Measurements from ENCODE around the gene FN1.

The FN1 gene

DNA sequence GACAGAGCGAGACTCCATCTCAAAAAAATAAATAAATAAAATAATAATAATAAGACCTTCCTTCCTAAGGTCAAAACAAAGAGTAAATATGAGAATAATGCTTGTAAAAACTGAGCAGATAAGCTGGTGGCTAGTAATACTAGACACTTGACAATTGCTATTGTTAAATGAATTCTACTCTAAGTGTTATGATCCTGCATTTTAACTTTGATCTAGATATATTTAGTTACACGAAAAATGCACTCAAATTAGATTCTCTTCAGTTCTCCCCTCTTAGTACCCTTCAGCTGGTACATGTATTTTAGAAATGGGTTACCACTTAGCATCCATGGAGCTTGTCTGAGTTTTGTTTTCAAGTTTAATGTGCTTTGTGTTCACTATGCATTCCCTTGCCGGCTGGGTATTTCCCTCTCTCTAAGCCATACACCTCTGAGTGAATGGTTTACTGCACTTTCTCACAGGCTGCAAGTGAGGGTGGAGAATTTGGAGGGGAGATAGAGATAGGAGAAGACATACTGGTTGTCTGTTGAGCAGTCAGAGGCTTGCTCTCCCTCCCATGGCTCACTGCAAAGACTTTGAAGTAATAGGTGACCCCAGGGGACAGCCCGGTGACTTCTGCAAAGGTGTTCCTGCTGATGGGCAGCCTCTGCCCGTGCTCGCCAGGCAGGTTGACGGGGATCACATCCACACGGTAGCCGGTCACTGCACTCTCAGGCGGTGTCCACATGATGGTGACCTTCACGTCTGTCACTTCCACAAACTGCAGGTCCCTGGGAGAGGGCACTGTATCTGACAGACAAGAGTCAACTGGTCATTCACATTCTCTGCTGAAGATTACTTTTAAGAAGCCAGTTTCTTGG is 29.9 kb downstream of the FN1 start:
- DNase-seq, result no peak

DNA sequence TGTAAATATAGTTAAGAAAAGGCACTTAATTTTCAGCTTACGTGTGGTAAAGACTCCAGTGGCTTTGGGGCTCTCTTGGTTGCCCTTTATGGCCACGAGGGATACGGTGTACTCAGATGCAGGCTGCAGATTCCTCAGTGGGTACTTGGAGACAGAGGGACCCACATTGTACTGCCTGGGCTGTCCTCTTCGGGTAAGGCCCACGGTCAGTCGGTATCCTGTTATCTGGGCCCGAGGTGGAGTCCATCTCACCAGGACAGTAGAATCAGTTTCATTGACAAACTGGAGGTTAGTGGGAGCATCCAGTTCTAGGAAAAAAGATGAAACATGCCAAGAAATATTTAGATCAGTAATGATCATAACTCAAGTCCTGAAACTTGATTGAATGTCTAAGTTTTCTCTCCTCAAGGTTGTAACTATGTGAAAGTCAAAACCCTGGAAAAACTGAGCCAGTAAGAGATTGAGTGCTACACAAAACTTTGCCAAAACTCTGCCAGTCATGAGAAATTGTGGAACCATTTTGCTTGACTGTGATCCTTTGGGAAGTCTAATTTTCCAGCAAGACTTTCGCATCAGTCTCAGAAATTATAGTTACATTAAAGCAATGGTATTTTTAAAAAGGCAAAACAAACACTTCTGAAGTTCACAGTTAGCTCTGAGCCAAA is 31.4 kb downstream of the FN1 start:
- no peak for DNase-seq

DNA sequence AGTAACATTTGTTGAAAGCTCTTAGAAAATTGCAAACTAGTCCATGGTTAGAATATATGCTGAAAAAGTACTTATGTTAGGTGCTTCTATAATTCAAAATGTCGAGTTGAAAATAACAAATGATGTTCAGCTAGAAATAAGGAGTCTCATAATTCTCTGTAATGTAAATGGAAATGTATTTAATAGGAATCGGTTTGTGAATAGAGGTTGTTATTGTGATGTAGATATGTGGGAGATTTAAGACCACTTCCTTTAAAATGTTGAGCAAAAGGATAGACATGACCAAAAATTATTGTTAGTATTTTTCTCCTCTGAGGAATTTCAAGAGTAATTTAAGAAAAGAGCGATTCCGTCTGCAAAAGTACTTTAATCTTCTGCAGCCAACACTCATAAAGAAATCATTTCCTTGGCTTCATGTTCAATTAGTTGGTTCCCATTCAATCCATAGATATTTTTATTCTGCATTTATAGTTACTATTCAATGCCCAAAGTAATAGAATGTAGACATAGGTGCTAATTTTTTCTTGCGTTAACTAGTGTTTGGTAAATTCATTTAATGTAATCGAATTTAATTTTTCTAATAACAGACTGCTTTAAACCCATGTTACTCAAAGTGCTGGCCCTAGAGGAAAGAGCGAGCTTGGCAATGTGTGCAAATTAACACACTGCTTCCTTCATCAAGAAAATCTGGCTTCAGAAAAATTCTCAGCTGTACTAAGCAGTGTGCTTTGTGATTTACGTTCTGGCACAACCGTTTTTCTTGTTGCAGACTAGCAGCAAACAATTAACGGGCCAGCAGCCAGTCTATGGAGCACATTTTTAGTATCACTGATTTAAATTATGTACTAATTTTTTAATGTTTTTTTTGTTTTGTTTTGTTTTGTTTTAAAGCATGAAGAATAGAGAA is 32.2 kb downstream of the FN1 start:
- DNase-seq, result no peak

GRCh38 chr2:215401896-215402379 is 33.9 kb downstream of the FN1 start:
- DNase-seq, result no peak

GRCh38 chr2:215399067-215399716 is 36.7 kb downstream of the FN1 start:
- DNase-seq, result no peak

GRCh38 chr2:215397632-215398341 is 38.1 kb downstream of the FN1 start:
- DNase-seq, result no peak

DNA sequence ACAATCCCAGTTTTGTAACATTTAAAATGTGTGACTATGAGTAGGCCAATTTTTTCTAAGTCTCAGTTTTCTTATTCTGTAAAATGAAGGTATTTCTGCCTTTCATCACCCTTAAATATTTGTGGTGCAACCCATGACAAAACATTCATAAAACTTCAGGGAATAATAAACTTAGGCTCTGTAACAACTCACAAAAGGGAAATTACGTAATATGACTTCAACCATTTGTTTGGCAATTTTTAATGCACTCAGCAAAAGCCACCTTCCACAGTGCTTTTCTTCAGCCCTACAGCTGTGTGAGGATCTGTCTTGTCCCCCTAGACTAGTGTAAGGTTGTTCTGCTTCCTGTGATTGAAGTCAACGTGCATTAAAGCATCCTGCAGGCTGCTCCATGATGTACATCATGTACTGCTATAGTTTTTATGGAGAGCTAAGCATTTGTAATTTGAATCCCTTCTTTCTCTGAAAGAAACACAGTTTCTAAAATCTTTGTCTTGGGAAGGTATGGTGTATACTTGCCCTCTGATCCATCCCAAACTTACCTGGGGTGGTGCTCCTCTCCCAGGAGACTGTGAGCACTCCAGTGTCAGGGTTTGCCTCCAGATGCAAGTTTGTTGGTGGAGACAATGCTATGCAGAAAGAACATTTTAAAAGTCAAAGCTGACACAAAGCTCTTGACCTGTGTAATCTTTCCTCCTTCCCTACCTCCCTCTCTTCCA is 39.1 kb downstream of the FN1 start:
- no peak for DNase-seq

GRCh38 chr2:215395687-215396460 is 40.0 kb downstream of the FN1 start:
- no peak for DNase-seq

DNA sequence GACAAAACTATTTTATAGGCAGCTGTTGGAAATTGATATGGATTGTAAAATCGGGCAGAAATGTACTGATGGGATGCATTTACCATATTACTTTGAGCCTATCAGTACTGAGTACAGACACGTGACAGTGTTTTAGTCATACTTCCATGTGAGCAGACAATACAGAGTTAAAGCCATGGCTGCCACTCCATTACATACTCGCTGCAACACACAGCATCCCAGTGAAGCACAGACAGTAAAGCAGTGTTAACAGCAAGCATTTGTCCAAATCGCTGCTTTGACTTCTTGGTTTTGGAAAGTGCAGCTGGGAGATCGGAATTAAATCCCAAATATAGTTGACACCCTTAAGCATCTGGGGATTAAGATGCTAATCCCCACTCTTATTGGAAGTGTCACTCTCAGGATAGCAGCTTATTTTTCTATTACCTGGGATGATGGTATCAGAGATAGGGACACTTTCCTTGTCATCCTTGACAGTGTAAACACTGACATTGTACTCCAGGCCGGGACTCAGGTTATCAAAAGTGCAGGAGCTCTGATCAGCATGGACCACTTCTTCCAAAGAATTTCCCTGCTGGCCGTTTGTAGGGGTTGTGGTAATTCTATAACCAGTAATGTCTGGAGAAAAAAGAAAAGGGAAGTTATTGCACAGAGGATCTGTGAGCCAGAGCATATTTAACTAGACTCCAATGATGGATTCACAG is 41.6 kb downstream of the FN1 start:
- no peak for DNase-seq

DNA sequence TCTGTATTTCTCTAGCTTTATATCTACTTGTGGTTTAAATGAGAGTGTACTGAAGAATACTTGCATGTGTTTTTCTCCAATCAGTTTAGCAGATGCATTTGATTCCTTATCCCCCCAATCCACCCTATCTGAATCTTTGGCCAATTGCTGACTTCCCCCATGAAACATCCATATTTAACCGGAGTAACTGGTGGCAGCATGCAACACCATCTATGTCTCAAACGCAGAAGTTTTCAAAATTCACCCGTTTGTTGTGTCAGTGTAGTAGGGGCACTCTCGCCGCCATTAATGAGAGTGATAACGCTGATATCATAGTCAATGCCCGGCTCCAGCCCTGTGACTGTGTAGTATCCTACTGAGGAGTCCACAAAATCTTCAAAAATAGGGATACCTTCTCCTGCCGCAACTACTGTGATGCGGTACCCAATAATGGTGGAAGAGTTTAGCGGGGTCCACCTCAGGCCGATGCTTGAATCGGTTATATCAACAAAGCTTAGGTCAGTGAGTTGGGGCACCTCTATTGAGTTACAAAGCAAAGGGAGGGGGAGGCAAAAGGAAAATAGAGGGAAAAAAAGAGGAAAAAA is 43.1 kb downstream of the FN1 start:
- DNase-seq, result no peak

DNA sequence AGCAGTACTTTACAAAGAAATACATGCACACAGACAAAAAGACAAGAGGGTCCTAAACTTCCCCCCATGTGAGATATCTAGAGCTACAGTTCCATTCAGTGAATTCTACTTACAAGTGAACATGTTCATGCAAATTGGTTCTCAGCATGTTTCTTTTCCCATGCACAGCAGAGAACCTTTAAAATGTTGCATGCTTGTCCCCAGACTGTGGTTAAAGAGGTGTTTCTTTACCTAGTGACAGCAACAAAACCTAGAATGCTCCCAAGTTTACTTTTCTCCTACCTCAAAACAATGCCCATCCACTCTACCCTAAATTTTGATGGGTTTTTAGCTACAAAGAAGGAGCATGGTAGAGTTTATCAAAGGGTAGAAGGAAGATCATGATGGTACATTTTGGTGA is 43.7 kb downstream of the FN1 start:
- DNase-seq, result no peak

- DNase-seq, result no peak
Measured at GRCh38 chr2:215391531-215391930, 44.3 kb downstream of the FN1 start.

- no peak for DNase-seq
Measured at GRCh38 chr2:215390550-215390913, 45.3 kb downstream of the FN1 start.

GRCh38 chr2:215388002-215388728 is 47.7 kb downstream of the FN1 start:
- no peak for DNase-seq

DNA sequence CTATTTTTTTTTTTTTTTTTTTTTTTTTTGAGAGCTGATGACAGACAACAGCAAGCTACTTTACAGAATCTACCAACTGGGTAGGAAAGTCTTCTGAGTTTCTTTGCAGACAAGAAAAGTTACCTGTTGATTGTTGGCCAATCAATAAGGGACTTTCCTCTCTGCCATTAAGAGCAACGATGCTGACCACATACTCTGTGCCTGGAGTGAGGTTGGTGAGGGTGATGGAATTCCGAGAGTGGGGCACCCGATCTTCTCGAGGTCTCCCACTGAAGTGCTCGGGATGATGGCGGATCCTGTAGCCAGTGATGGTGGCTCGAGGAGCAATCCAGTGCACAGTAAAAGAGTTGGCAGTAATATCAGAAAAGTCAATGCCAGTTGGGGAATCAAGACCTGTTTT is 49.3 kb downstream of the FN1 start:
- no peak for DNase-seq

GRCh38 chr2:215384710-215385109 is 51.2 kb downstream of the FN1 start:
- DNase-seq, result no peak

DNA sequence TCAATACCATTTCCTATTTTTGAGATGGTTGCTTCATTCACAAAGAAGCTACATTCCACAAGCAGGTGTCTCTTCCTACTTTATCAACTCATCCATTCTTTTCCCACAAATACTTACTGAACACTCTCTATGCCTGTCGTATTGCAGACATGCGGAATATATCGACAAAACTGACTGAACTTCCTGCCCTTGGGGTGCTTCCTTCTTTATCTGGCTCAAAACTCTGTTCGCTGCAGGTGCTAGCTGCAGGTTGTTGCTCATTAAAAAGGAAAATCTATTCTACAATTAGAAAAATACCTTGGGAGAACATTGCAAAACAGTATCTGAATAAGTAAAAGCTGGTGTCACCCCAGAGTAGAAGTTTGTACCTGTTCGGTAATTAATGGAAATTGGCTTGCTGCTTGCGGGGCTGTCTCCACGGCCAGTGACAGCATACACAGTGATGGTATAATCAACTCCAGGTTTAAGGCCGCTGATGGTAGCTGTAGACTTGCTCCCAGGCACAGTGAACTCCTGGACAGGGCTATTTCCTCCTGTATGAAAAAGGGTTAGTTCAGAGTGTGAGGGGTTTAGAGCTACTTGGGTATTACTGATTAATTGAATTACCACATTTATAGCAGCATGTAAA is 52.1 kb downstream of the FN1 start:
- DNase-seq, result no peak

DNA sequence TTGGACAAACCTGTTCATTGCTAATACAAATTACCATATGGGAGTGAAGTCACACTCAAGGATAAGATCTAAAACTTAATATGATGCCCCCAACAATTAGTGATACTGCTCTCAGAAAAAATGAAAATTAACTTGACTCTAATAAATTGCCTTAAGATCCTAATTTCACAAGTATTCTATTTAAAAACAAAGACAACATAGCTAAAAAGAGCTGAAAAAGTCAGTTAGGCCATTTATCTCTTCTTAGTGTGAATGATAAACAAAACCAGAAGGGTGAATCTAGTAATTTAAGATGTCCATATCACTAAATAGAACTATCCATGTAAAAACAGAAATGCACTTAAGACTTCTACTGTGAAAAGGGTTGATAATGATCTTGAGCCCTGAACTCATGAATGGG is 53.4 kb downstream of the FN1 start:
- no peak for DNase-seq
